ENCODE measurements around the gene NDUFA9. TPM values are rescaled to one million over a fixed set of nuclear protein-coding genes. Genes with fewer than 3 reads are reported as not detected.

Gene NDUFA9
- total RNA-seq, 2 experiments from 2014 or later: 72.0 to 123 TPM

- CTCF ChIA-PET (ENCODE audit: unreplicated experiment): no interaction called here
- Histone ChIP-seq H3K79me2 (ENCODE audit: insufficient read depth, low read depth, low read length) (no peaks in the 10 kb centered on the region), H4K20me1 (ENCODE audit: insufficient read depth, low read length) (no peaks in the 10 kb centered on the region), H3K4me3 (ENCODE audit: low read depth, low read length, poor library complexity, severe bottlenecking) (no peak overlapping the region), H3K9me3 (ENCODE audit: low read length) (no peaks in the 10 kb centered on the region), H3K36me3 (ENCODE audit: insufficient read depth, low read length) (no peaks in the 10 kb centered on the region), H3K4me2 (ENCODE audit: low read length) (no peak overlapping the region), H3K4me1 (ENCODE audit: insufficient read depth, low read length, poor library complexity, severe bottlenecking) (no peaks in the 10 kb centered on the region), H3K9me2 (ENCODE audit: insufficient read depth, low read length) (no peaks in the 10 kb centered on the region), H3K27ac (ENCODE audit: low read depth, low read length, poor library complexity, severe bottlenecking) (no peak overlapping the region), H2AFZ (ENCODE audit: low read length) (no peak overlapping the region)
- intact Hi-C loops (cut with micrococcal nuclease; ENCODE audit: unreplicated experiment): no loop called here
- TF ChIP-seq CTCF (conservative IDR thresholded peaks at IDR 0.05; ENCODE audit: low read length): no peak
- POLR2A ChIA-PET: interaction anchor here (0.8 to 1.1 kb wide), 2 partner anchors 21 to 31 kb away, joined by 3 read pairs; no protein-coding TSS in a partner anchor
- BruUV-seq (replicated peaks): no TSS peak
- DNase-seq (ENCODE audit: low spot score): no peak
These were observed 27.4 kb upstream of the NDUFA9 start for GRCh38 chr12:4621511-4621910.

GRCh38 chr12:4626543-4626942 is 22.4 kb upstream of the NDUFA9 start:
- Histone ChIP-seq H3K9me2 (ENCODE audit: insufficient read depth, low read length) (no peaks in the 10 kb centered on the region), H3K27ac (ENCODE audit: low read depth, low read length, poor library complexity, severe bottlenecking) (no peak overlapping the region), H3K36me3 (ENCODE audit: insufficient read depth, low read length) (no peaks in the 10 kb centered on the region), H3K4me2 (ENCODE audit: low read length) (no peak overlapping the region), H3K79me2 (ENCODE audit: insufficient read depth, low read depth, low read length) (no peaks in the 10 kb centered on the region), H3K9me3 (ENCODE audit: low read length) (no peaks in the 10 kb centered on the region), H3K4me1 (ENCODE audit: insufficient read depth, low read length, poor library complexity, severe bottlenecking) (no peaks in the 10 kb centered on the region), H4K20me1 (ENCODE audit: insufficient read depth, low read length) (no peaks in the 10 kb centered on the region), H3K4me3 (ENCODE audit: low read depth, low read length, poor library complexity, severe bottlenecking) (no peak overlapping the region), H2AFZ (ENCODE audit: low read length) (no peak overlapping the region)
- no TSS peak for BruUV-seq (replicated peaks)
- CTCF ChIA-PET (ENCODE audit: unreplicated experiment): no interaction called here
- intact Hi-C loops (cut with micrococcal nuclease; ENCODE audit: unreplicated experiment): no loop called here
- TF ChIP-seq CTCF (conservative IDR thresholded peaks at IDR 0.05; ENCODE audit: low read length): no peak
- TF ChIP-seq EZH2phosphoT487 (IDR thresholded peaks at IDR 0.05; ENCODE audit: borderline replicate concordance, low read depth, low read length): no peak
- POLR2A ChIA-PET: interaction anchor here (0.5 to 1.0 kb wide), 2 partner anchors 225 to 315 kb away, joined by 3 to 4 read pairs; no protein-coding TSS in a partner anchor
- DNase-seq (ENCODE audit: low spot score): no peak

- Histone ChIP-seq H3K79me2 (ENCODE audit: insufficient read depth, low read depth, low read length) (no peaks in the 10 kb centered on the region), H4K20me1 (ENCODE audit: insufficient read depth, low read length) (no peaks in the 10 kb centered on the region), H3K36me3 (ENCODE audit: insufficient read depth, low read length) (no peaks in the 10 kb centered on the region), H2AFZ (ENCODE audit: low read length) (no peak overlapping the region), H3K9me3 (ENCODE audit: low read length) (no peaks in the 10 kb centered on the region), H3K4me3 (ENCODE audit: low read depth, low read length, poor library complexity, severe bottlenecking) (no peak overlapping the region), H3K27ac (ENCODE audit: low read depth, low read length, poor library complexity, severe bottlenecking) (no peak overlapping the region), H3K4me1 (ENCODE audit: insufficient read depth, low read length, poor library complexity, severe bottlenecking) (no peaks in the 10 kb centered on the region), H3K9me2 (ENCODE audit: insufficient read depth, low read length) (no peaks in the 10 kb centered on the region), H3K4me2 (ENCODE audit: low read length) (no peak overlapping the region)
- intact Hi-C loops (cut with micrococcal nuclease; ENCODE audit: unreplicated experiment): no loop called here
- ChIA-PET CTCF (ENCODE audit: unreplicated experiment) (no interaction called here), POLR2A (interaction anchor here (0.8 to 0.9 kb wide), 2 partner anchors 26 to 31 kb away, joined by 3 read pairs; no protein-coding TSS in a partner anchor)
- TF ChIP-seq CTCF (conservative IDR thresholded peaks at IDR 0.05; ENCODE audit: low read length): no peak
- no peak for TF ChIP-seq EZH2phosphoT487 (IDR thresholded peaks at IDR 0.05; ENCODE audit: borderline replicate concordance, low read depth, low read length)
- no peak for DNase-seq (ENCODE audit: low spot score)
- BruUV-seq (replicated peaks): no TSS peak
These were observed 20.5 kb upstream of the NDUFA9 start for GRCh38 chr12:4628406-4628805.
